SK-N-SH (cell line): Measurements from ENCODE around the gene LIM2.

Source experiments
- EP300 ChIP-seq, 2 experiments: IDR thresholded peaks; 2 replicates each; pipeline versions ENCODE4 v1.4.0 to v1.6.1; 2012; ENCODE audit warnings: borderline replicate concordance in 1 of 2, low read depth in 1 of 2, low read length in 1 of 2
- GABPA ChIP-seq: IDR thresholded peaks from 2 replicates; pipeline ENCODE4 v1.4.0; 2012; ENCODE audit warnings: low read depth, mild to moderate bottlenecking
- MAX ChIP-seq: IDR thresholded peaks from 2 replicates; pipeline ENCODE4 v1.4.0; 2012; ENCODE audit warnings: low read depth
- MEF2A ChIP-seq: IDR thresholded peaks from 2 replicates; pipeline ENCODE4 v1.4.0; 2012; ENCODE audit warnings: low read depth, borderline replicate concordance
- POLR2AphosphoS5 ChIP-seq: IDR thresholded peaks from 2 replicates; pipeline ENCODE4 v1.6.1; 2012; ENCODE audit warnings: low read depth, low read length
- REST ChIP-seq: IDR thresholded peaks from 2 replicates; pipeline ENCODE4 v1.6.1; 2012; ENCODE audit warnings: mild to moderate bottlenecking, low read depth, low read length, moderate library complexity
- RFX5 ChIP-seq: IDR thresholded peaks from 2 replicates; pipeline ENCODE4 v1.6.1; 2012; ENCODE audit warnings: mild to moderate bottlenecking, improper control_type of control experiment, low read length
- RXRA ChIP-seq: IDR thresholded peaks from 2 replicates; pipeline ENCODE4 v1.4.0; 2012; ENCODE audit warnings: low read depth, mild to moderate bottlenecking, borderline replicate concordance
- SIN3A ChIP-seq: IDR thresholded peaks from 2 replicates; pipeline ENCODE4 v1.6.1; 2012; ENCODE audit warnings: low read depth, mild to moderate bottlenecking, low read length, moderate library complexity, borderline replicate concordance
- YY1 ChIP-seq: IDR thresholded peaks from 2 replicates; pipeline ENCODE4 v1.4.0; 2012; ENCODE audit warnings: low read depth, mild to moderate bottlenecking
- ZBTB33 ChIP-seq: IDR thresholded peaks from 2 replicates; pipeline ENCODE4 v1.4.0; 2012; ENCODE audit warnings: low read depth, borderline replicate concordance
- TF ChIP-seq, protein P1 (sequence below): fragments of 200-600 bp; sonication (generic); IDR thresholded peaks from 2 replicates; pipeline ENCODE4 v1.6.1; 2017; ENCODE audit warnings: antibody characterized with exemption, mild to moderate bottlenecking, moderate library complexity
- TF ChIP-seq, protein P2 (sequence below): IDR thresholded peaks from 2 replicates; pipeline ENCODE4 v1.4.0; 2012; ENCODE audit warnings: low read depth, borderline replicate concordance

DNA sequence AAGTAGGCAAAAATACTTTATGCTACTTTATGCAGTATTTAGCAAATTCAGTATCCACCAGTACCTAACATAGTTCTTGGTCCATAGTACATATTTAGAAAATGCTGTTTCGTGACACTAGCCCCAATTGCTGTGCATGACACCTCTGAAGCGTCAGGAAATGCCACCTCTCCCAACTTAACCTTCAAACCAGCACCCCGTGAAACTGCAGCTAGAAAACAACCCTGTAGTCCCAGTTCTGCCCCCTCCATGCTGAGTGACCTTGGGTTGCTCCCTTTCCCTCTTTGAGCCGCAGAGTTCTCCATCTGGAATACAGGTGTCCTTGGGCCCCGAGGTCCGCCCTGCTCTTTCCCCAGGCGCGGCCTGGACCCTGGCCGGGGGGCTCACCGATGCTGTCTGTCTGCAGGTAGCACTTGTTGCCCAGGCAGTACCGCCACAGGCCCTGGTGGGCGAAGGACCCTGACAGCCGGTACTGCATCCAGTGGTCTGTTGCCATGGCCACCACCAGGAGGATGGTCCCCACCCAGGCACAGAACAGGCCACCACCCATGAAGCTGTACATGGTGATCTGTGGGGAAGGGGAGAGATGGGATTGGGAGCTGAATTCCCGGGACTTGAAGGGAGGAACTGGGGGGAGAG, 773 bp downstream of the LIM2 start:
- TF ChIP-seq MAX (no peak), POLR2AphosphoS5 (no peak), REST (no peak), SIN3A (no peak), RFX5 (no peak), RXRA (no peak), MEF2A (no peak), GABPA (no peak), ZBTB33 (no peak), EP300 (IDR thresholded peaks at IDR 0.05; ENCODE audit: borderline replicate concordance in 1 of 2, low read depth in 1 of 2, low read length in 1 of 2) (no peak), YY1 (no peak)
- TF ChIP-seq, protein P1, sequence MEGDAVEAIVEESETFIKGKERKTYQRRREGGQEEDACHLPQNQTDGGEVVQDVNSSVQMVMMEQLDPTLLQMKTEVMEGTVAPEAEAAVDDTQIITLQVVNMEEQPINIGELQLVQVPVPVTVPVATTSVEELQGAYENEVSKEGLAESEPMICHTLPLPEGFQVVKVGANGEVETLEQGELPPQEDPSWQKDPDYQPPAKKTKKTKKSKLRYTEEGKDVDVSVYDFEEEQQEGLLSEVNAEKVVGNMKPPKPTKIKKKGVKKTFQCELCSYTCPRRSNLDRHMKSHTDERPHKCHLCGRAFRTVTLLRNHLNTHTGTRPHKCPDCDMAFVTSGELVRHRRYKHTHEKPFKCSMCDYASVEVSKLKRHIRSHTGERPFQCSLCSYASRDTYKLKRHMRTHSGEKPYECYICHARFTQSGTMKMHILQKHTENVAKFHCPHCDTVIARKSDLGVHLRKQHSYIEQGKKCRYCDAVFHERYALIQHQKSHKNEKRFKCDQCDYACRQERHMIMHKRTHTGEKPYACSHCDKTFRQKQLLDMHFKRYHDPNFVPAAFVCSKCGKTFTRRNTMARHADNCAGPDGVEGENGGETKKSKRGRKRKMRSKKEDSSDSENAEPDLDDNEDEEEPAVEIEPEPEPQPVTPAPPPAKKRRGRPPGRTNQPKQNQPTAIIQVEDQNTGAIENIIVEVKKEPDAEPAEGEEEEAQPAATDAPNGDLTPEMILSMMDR = no peak
- TF ChIP-seq, protein P2, sequence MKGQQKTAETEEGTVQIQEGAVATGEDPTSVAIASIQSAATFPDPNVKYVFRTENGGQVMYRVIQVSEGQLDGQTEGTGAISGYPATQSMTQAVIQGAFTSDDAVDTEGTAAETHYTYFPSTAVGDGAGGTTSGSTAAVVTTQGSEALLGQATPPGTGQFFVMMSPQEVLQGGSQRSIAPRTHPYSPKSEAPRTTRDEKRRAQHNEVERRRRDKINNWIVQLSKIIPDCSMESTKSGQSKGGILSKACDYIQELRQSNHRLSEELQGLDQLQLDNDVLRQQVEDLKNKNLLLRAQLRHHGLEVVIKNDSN = no peak
